OCI-LY1 (cell line): ENCODE measurements around the gene GNAO1.

Experiments
- H2AFZ ChIP-seq: fragments of 200-600 bp; sonication (generic), shearing (Covaris generic); 2 replicates; pipeline ENCODE4 v1.6.0; 2014; ENCODE audit warnings: antibody characterized with exemption, mild to moderate bottlenecking, low read length
- H3F3A ChIP-seq: fragments of 200-600 bp; sonication (generic), shearing (Covaris generic); 2 replicates; pipeline ENCODE4 v1.6.0; 2014; ENCODE audit warnings: mild to moderate bottlenecking, antibody characterized with exemption, low read length, moderate library complexity; ENCODE audit not compliant: insufficient read depth
- H3K27ac ChIP-seq: fragments of 200-600 bp; sonication (generic); 2 replicates; pipeline ENCODE4 v1.5.1; 2014; ENCODE audit warnings: low read length, mixed run types, mild to moderate bottlenecking, low read depth; ENCODE audit not compliant: poor library complexity, severe bottlenecking
- H3K27me3 ChIP-seq: fragments of 200-600 bp; sonication (generic); 2 replicates; pipeline ENCODE4 v1.6.0; 2014; ENCODE audit warnings: antibody characterized with exemption, mild to moderate bottlenecking, low read length, moderate library complexity; ENCODE audit not compliant: insufficient read depth
- H3K36me3 ChIP-seq: fragments of 200-600 bp; sonication (generic); 2 replicates; pipeline ENCODE4 v1.6.1; 2014; ENCODE audit warnings: mild to moderate bottlenecking, antibody characterized with exemption, low read length, moderate library complexity, mixed read lengths; ENCODE audit not compliant: insufficient read depth
- H3K4me1 ChIP-seq: fragments of 200-600 bp; sonication (generic); 2 replicates; pipeline ENCODE4 v1.5.1; 2014; ENCODE audit warnings: mild to moderate bottlenecking, low read length, moderate library complexity; ENCODE audit not compliant: insufficient read depth, severe bottlenecking
- H3K4me2 ChIP-seq: fragments of 200-600 bp; sonication (generic), shearing (Covaris generic); 2 replicates; pipeline ENCODE4 v1.6.1; 2014; ENCODE audit warnings: low read length
- H3K4me3 ChIP-seq: fragments of 200-600 bp; sonication (generic); 2 replicates; pipeline ENCODE4 v1.5.1; 2014; ENCODE audit warnings: low read length, low read depth, mild to moderate bottlenecking, mixed read lengths; ENCODE audit not compliant: poor library complexity, severe bottlenecking
- H3K79me2 ChIP-seq: fragments of 200-600 bp; shearing (Covaris generic); 2 replicates; pipeline ENCODE4 v1.6.1; 2016; ENCODE audit warnings: mixed run types, low read length, mixed read lengths; ENCODE audit not compliant: insufficient read depth
- H3K9ac ChIP-seq: fragments of 200-600 bp; sonication (generic), shearing (Covaris generic); 2 replicates; pipeline ENCODE4 v1.6.1; 2014; ENCODE audit warnings: mild to moderate bottlenecking, low read length, mixed read lengths
- H3K9me2 ChIP-seq: fragments of 200-600 bp; sonication (generic), shearing (Covaris generic); 2 replicates; pipeline ENCODE4 v1.6.1; 2014; ENCODE audit warnings: low read depth, mild to moderate bottlenecking, low read length, mixed read lengths
- H3K9me3 ChIP-seq: fragments of 200-600 bp; shearing (Covaris generic); 2 replicates; pipeline ENCODE4 v1.6.1; 2014; ENCODE audit warnings: low read length, mixed read lengths
- H4K20me1 ChIP-seq: fragments of 200-600 bp; sonication (generic), shearing (Covaris generic); 2 replicates; pipeline ENCODE4 v1.6.0; 2016; ENCODE audit warnings: mild to moderate bottlenecking, low read length; ENCODE audit not compliant: insufficient read depth
- EZH2 ChIP-seq: fragments of 200-600 bp; sonication (generic), shearing (Covaris generic); IDR thresholded peaks from 2 replicates; pipeline ENCODE4 v1.8.0; 2017; ENCODE audit warnings: borderline replicate concordance, mixed run types, mild to moderate bottlenecking, antibody characterized with exemption, low read length, moderate library complexity, mixed read lengths
- TF ChIP-seq, protein P1 (sequence below): fragments of 200-600 bp; sonication (generic), shearing (Covaris generic); IDR thresholded peaks from 2 replicates; pipeline ENCODE4 v1.5.1; 2017; ENCODE audit warnings: mild to moderate bottlenecking, antibody characterized with exemption, low read length, moderate library complexity, mixed read lengths

GNAO1 gene

DNA sequence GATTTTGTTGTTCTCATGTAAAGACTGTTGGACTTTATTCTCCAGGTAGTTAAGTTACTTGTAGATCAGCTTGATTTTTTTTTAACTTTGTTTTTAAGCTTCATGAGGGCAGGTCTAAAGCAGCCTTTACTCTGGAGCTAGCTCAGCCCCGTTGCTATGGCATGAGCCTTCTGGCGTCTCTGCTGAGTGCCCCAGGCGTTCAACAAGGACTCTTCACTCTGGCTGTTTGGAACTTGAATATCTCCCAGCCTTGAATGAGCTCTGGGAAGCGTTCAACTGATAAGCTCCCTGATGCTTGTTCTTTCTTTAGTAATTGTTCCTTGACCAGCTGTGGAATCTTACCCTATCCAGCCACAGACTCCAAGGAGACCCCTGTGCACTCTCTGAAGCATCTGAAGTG, 82.3 kb downstream of the GNAO1 start:
- Histone ChIP-seq H3K4me3 (no peak overlapping the region), H3K9me2 (no peaks in the 10 kb centered on the region), H3K36me3 (no peaks in the 10 kb centered on the region), H3F3A (no peaks in the 10 kb centered on the region), H3K9ac (no peak overlapping the region), H3K4me2 (no peak overlapping the region), H3K4me1 (no peaks in the 10 kb centered on the region), H4K20me1 (no peaks in the 10 kb centered on the region), H3K27me3 (peaks cover 14% of the 10 kb centered on the region; the same call in 1 of the 2 replicates), H3K27ac (no peak overlapping the region), H3K79me2 (no peaks in the 10 kb centered on the region), H2AFZ (no peak overlapping the region), H3K9me3 (peaks cover 4% of the 10 kb centered on the region)
- TF ChIP-seq, protein P1, sequence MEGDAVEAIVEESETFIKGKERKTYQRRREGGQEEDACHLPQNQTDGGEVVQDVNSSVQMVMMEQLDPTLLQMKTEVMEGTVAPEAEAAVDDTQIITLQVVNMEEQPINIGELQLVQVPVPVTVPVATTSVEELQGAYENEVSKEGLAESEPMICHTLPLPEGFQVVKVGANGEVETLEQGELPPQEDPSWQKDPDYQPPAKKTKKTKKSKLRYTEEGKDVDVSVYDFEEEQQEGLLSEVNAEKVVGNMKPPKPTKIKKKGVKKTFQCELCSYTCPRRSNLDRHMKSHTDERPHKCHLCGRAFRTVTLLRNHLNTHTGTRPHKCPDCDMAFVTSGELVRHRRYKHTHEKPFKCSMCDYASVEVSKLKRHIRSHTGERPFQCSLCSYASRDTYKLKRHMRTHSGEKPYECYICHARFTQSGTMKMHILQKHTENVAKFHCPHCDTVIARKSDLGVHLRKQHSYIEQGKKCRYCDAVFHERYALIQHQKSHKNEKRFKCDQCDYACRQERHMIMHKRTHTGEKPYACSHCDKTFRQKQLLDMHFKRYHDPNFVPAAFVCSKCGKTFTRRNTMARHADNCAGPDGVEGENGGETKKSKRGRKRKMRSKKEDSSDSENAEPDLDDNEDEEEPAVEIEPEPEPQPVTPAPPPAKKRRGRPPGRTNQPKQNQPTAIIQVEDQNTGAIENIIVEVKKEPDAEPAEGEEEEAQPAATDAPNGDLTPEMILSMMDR = no peak
- TF ChIP-seq EZH2 = no peak

DNA sequence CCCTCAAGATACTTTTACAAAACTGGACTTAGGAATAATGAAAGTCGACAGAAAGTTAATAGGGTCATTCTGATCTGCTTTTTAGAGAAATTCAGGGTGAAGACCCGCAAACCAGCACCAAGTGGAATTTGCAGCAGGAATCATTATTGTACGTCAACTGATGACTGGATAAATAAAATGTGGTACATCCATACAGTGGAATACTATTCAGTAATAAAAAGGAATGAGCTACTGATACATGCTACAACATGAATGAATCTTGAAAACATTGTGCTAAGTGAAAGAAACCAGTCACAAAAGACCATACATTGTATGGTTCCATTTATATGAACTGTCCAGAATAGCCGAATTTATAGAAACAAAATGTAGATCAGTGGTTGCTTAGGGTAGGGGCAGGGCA, 83.1 kb downstream of the GNAO1 start:
- Histone ChIP-seq H3K27me3 (peaks cover 14% of the 10 kb centered on the region; the same call in 1 of the 2 replicates), H3K4me1 (no peaks in the 10 kb centered on the region), H3K9me2 (no peaks in the 10 kb centered on the region), H3K9ac (no peak overlapping the region), H3K27ac (no peak overlapping the region), H2AFZ (no peak overlapping the region), H3K79me2 (no peaks in the 10 kb centered on the region), H3F3A (no peaks in the 10 kb centered on the region), H3K4me3 (no peak overlapping the region), H3K9me3 (peaks cover 4% of the 10 kb centered on the region), H4K20me1 (no peaks in the 10 kb centered on the region), H3K36me3 (no peaks in the 10 kb centered on the region), H3K4me2 (no peak overlapping the region)
- TF ChIP-seq, protein P1 = no peak
- no peak for TF ChIP-seq EZH2

DNA sequence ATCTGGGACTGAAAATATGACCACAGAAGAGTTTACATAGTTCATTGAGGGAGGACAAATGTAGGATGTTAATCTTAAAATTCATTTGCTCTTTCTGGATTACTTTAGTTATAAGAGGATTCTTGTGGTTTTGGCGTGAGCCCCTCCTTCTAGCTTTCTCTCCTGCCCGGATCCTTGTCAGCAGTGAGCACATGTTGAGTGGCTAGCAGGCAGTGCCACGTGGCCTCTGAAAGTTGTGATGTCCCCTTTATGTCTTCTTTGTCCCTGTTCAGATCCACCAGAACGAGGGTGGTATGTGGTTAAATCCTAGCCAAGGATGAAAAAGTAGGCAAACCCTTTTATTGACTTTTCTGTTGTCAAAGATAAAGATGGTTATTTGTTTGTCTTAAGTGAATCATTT, 83.8 kb downstream of the GNAO1 start:
- H3K27me3 ChIP-seq = peaks cover 14% of the 10 kb centered on the region; the same call in 1 of the 2 replicates
- no peaks in the 10 kb centered on the region for H4K20me1 ChIP-seq
- no peak overlapping the region for H2AFZ ChIP-seq
- H3K9me2 ChIP-seq = no peaks in the 10 kb centered on the region
- no peak for TF ChIP-seq EZH2
- TF ChIP-seq, protein P1 = no peak
- H3F3A ChIP-seq = no peaks in the 10 kb centered on the region
- H3K4me1 ChIP-seq = no peaks in the 10 kb centered on the region
- peaks cover 4% of the 10 kb centered on the region for H3K9me3 ChIP-seq
- H3K79me2 ChIP-seq = no peaks in the 10 kb centered on the region
- H3K27ac ChIP-seq = no peak overlapping the region
- H3K36me3 ChIP-seq = no peaks in the 10 kb centered on the region
- H3K4me3 ChIP-seq = no peak overlapping the region
- no peak overlapping the region for H3K4me2 ChIP-seq
- H3K9ac ChIP-seq = no peak overlapping the region
